ENCODE measurements around the gene PIP4K2C.

GRCh38 chr12:57616383-57617101 lies 25.6 kb downstream of the PIP4K2C start:
- TF ChIP-seq, protein P1, sequence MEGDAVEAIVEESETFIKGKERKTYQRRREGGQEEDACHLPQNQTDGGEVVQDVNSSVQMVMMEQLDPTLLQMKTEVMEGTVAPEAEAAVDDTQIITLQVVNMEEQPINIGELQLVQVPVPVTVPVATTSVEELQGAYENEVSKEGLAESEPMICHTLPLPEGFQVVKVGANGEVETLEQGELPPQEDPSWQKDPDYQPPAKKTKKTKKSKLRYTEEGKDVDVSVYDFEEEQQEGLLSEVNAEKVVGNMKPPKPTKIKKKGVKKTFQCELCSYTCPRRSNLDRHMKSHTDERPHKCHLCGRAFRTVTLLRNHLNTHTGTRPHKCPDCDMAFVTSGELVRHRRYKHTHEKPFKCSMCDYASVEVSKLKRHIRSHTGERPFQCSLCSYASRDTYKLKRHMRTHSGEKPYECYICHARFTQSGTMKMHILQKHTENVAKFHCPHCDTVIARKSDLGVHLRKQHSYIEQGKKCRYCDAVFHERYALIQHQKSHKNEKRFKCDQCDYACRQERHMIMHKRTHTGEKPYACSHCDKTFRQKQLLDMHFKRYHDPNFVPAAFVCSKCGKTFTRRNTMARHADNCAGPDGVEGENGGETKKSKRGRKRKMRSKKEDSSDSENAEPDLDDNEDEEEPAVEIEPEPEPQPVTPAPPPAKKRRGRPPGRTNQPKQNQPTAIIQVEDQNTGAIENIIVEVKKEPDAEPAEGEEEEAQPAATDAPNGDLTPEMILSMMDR (IDR thresholded peaks at IDR 0.05), result no peak
- TF ChIP-seq POLR2AphosphoS5 (IDR thresholded peaks at IDR 0.05), result no peak

Measured in prostate gland (tissue), 2 donors.